Measurements from ENCODE around the gene ADAM12. TPM values are rescaled to one million over a fixed set of nuclear protein-coding genes. Genes with fewer than 3 reads are reported as not detected.
"Not testable (repeated sequence)": the region's sequence is repeated elsewhere in the genome, so short reads cannot be mapped to it uniquely, and the experiment has no call there.

The ADAM12 gene
- total RNA-seq, 2 donors from 2014 or later = 15.2 to 36.6 TPM

DNA sequence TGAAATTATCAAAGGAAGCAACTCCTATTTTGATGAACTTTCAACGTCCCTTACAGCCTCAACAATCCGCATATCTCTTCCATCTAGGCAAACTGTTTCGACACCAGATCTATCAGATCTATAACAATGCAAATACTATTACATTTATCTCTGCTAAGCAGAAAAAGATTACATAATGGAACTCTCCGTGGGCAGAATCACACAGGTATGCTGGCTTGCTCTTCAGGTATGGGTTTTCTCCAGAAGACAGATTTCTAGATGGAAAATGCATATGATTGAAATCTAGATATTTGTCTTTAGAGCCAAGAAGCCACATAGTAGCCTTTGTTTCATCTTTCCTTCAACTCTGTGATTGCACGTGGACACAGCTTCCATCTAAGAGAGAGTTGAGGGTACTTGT lies 38.6 kb downstream of the ADAM12 start:
- H3K27me3 Mint-ChIP-seq = no peaks in the 10 kb centered on the region
- H3K4me1 Mint-ChIP-seq = no peaks in the 10 kb centered on the region
- no peak overlapping the region for H3K27ac Mint-ChIP-seq
- ATAC-seq = no peak
- H3K4me3 Mint-ChIP-seq = no peak overlapping the region
- H3K36me3 Mint-ChIP-seq (ENCODE audit: low read depth) = no peaks in the 10 kb centered on the region
- no peaks in the 10 kb centered on the region for H3K9me3 ChIP-seq (ENCODE audit: control insufficient read depth, low read length, poor library complexity, severe bottlenecking)
- no peak for DNase-seq

DNA sequence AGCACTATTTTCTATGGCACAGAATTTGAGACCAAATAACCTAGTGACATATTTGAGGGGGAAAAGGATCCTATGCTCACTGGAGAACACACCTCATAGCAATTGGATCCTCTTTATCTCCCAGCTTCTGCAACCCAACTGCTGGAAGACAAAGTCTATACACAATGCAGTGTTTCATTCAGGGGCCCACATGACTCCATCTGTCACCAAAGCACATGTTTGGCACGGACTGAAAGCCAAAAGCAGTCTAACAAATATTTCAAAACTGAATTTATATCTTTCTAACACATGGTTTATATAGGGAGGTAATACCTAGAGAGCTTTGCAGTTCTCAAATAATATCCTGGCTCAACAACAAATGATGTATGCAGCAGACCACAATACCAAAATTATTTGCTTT lies 39.2 kb downstream of the ADAM12 start:
- Mint-ChIP-seq H3K27me3 (no peaks in the 10 kb centered on the region), H3K4me1 (no peaks in the 10 kb centered on the region), H3K36me3 (ENCODE audit: low read depth) (no peaks in the 10 kb centered on the region), H3K27ac (no peak overlapping the region), H3K4me3 (no peak overlapping the region)
- DNase-seq (no peak), ATAC-seq (no peak)
- H3K9me3 ChIP-seq (ENCODE audit: control insufficient read depth, low read length, poor library complexity, severe bottlenecking) = no peaks in the 10 kb centered on the region

DNA sequence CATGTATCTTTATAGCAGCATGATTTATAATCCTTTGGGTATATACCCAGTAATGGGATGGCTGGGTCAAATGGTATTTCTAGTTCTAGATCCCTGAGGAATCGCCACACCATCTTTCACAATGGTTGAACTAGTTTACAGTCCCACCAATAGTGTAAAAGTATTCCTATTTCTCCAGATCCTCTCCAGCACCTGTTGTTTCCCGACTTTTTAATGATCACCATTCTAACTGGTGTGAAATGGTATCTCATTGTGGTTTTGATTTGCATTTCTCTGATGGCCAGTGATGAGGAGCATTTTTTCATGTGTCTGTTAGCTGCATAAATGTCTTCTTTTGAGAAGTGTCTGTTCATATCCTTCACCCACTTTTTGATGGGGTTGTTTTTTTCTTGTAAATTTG lies 44.8 kb downstream of the ADAM12 start:
- DNase-seq; H3K4me3 Mint-ChIP-seq; H3K27me3 Mint-ChIP-seq; H3K9me3 ChIP-seq (ENCODE audit: control insufficient read depth, low read length, poor library complexity, severe bottlenecking); H3K36me3 Mint-ChIP-seq (ENCODE audit: low read depth); ATAC-seq; H3K27ac Mint-ChIP-seq; H3K4me1 Mint-ChIP-seq: not testable (repeated sequence)

DNA sequence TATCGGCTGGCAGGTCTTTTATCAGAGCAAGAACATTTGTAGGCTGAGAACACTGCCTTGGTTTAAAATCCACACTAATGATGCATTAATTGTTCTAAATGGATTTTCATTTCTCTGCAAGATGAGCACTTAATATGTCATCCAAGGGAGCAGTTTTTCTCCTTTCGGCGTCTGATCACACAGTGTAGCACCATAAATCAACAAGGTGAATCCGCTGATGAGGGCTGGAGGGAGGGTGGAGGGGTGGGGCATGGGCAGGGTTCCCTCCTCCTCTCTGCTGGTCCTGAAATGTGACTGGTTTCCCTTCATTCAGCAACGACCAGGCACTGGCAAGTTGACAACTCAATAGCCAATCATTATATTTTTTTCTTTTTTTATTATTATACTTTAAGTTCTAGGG lies 45.6 kb downstream of the ADAM12 start:
- Mint-ChIP-seq H3K4me1 (no peaks in the 10 kb centered on the region), H3K36me3 (ENCODE audit: low read depth) (no peaks in the 10 kb centered on the region), H3K4me3 (no peak overlapping the region), H3K27ac (no peak overlapping the region), H3K27me3 (no peaks in the 10 kb centered on the region)
- H3K9me3 ChIP-seq (ENCODE audit: control insufficient read depth, low read length, poor library complexity, severe bottlenecking) = no peaks in the 10 kb centered on the region
- DNase-seq (no peak), ATAC-seq (no peak)

DNA sequence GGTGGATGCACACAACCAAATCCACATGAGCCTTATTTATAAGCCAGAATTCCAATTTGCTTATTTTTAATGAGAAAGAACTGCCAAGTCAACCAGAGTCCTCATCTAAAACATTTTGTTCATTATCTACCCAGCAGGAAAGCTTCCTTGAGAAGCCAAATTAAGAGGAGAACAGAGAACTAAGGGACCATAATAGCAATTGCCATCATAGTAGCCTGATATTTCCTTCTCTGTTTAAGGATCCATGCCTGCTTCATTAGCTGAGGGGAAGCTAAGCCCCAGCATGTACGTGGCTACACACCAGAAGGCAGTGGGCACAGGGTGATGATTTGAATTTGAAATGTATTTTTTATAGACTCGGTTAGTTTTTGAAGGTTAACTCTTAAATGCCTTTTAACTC lies 46.8 kb downstream of the ADAM12 start:
- Mint-ChIP-seq H3K4me1 (no peaks in the 10 kb centered on the region), H3K36me3 (ENCODE audit: low read depth) (no peaks in the 10 kb centered on the region), H3K27me3 (no peaks in the 10 kb centered on the region), H3K27ac (no peak overlapping the region), H3K4me3 (no peak overlapping the region)
- no peaks in the 10 kb centered on the region for H3K9me3 ChIP-seq (ENCODE audit: control insufficient read depth, low read length, poor library complexity, severe bottlenecking)
- DNase-seq = no peak
- no peak for ATAC-seq

DNA sequence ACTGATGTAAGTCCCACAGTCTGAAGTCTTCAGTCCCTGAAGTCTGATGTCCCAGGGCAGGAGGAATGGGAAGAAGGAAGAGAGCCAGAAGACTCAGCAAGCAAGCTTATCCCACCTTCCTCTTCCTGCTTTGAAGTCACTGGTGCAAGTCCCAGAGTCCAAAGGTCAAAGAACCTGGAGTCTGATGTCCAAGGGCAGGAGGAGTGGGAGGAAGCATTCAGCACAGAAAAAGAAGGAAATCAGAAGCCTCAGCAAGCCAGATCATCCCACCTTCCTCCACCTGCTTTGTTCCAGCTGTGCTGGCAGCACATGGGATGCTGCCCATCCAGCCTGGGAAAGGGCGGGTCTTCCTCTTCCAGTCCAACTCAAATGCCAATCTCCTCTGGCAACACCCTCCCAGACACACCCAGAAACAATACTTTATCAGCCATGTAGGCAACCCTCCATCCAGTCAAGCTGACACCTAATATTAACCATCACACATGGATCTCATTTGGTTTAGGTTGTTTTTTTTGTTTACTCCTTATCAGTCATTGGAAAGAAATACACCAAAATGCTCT lies 50.9 kb downstream of the ADAM12 start:
- H3K36me3 Mint-ChIP-seq (ENCODE audit: low read depth) = no peaks in the 10 kb centered on the region
- H3K9me3 ChIP-seq (ENCODE audit: control insufficient read depth, low read length, poor library complexity, severe bottlenecking) = no peaks in the 10 kb centered on the region
- ATAC-seq = no peak
- no peaks in the 10 kb centered on the region for H3K27me3 Mint-ChIP-seq
- no peak overlapping the region for H3K4me3 Mint-ChIP-seq
- no peaks in the 10 kb centered on the region for H3K4me1 Mint-ChIP-seq
- no peak overlapping the region for H3K27ac Mint-ChIP-seq
- no peak for DNase-seq

DNA sequence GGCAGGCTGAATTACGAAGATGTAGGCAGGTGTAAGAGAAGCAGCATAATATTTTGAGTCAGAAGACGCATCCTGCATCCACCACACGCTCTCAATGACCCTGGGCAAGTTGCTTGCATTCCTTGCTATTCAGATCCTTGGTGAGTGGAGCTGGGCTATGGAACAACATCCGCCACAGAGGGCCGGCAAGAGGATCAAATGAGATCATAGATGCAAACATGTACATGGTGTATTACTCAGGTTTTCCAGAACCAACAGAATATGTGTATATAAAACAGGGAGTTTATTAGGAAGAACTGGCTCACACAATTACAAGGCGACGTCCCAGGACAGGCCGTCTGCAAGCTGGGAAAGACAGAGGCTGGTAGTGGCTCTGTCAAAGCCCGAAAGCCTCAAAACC lies 51.5 kb downstream of the ADAM12 start:
- DNase-seq (no peak), ATAC-seq (no peak)
- Mint-ChIP-seq H3K4me1 (no peaks in the 10 kb centered on the region), H3K27me3 (no peaks in the 10 kb centered on the region), H3K4me3 (no peak overlapping the region), H3K27ac (no peak overlapping the region), H3K36me3 (ENCODE audit: low read depth) (no peaks in the 10 kb centered on the region)
- H3K9me3 ChIP-seq (ENCODE audit: control insufficient read depth, low read length, poor library complexity, severe bottlenecking) = no peaks in the 10 kb centered on the region

DNA sequence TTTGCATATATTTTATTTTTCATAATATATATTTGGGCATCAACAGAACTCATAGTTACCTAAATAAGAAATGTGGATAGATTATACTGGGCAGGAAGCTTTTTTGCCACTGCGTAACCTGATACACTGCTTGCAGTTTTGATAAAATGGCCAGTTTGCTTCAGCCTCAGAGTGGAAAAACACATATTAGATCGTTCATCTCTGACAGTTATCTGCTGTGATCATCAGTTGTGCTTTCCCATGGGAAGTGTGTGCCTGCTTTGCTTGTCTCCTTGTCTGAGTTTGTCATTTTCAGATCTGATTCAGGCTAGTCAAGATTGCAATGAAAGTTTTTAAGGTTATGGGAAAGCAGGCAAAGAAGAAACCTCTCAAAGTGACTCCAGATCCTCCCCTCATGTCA lies 54.0 kb downstream of the ADAM12 start:
- no peaks in the 10 kb centered on the region for H3K4me1 Mint-ChIP-seq

DNA sequence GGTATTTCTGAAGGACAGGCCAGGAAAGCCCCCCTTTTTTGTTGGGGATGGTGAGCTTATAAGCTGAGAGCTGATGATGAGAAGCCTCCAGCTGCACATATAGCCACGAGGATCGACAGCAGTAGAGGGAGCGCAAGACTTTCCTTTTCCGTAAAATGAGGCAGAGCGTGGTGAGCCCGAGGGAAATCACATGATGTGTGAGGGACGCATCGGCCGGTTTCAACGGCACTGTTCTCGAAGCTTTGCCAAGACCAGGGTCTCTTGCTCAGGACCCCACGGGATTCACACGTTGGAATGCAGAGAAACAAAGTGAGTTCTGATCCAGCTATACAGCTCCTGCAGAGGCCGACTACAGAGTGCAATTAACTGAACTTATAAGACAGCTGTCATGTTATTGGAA lies 55.7 kb downstream of the ADAM12 start:
- ATAC-seq (no peak), DNase-seq (no peak)
- Mint-ChIP-seq H3K36me3 (ENCODE audit: low read depth) (no peaks in the 10 kb centered on the region), H3K27me3 (no peaks in the 10 kb centered on the region), H3K27ac (no peak overlapping the region), H3K4me1 (no peaks in the 10 kb centered on the region), H3K4me3 (no peak overlapping the region)
- H3K9me3 ChIP-seq (ENCODE audit: control insufficient read depth, low read length, poor library complexity, severe bottlenecking) = no peaks in the 10 kb centered on the region

More for the DNA sequence above, 54.0 kb downstream of the ADAM12 start:
- Mint-ChIP-seq H3K4me3 (no peak overlapping the region), H3K27me3 (no peaks in the 10 kb centered on the region), H3K36me3 (ENCODE audit: low read depth) (no peaks in the 10 kb centered on the region), H3K27ac (no peak overlapping the region)
- no peaks in the 10 kb centered on the region for H3K9me3 ChIP-seq (ENCODE audit: control insufficient read depth, low read length, poor library complexity, severe bottlenecking)
- DNase-seq (no peak), ATAC-seq (no peak)

DNA sequence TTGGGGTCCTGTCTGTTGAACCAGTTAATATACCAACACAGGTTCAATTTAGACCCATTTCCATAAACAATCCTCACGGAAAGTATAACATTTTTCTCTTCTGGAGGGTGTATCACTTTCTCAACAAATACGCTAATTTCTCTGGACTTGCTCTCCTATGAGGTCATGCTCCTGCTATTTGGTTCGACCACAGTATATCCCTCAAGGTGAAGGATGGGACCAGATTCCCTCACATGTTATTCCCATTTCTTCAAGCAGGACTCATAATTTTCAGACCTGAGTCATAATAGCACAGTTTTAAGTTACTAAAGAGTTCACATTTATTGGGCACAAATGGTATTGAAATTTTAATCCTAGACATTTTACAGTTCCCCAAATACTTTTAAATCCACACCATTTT lies 57.2 kb downstream of the ADAM12 start:
- no peak overlapping the region for H3K4me3 Mint-ChIP-seq
- no peaks in the 10 kb centered on the region for H3K27me3 Mint-ChIP-seq
- H3K9me3 ChIP-seq (ENCODE audit: control insufficient read depth, low read length, poor library complexity, severe bottlenecking) = no peaks in the 10 kb centered on the region
- DNase-seq = no peak
- no peaks in the 10 kb centered on the region for H3K4me1 Mint-ChIP-seq
- H3K36me3 Mint-ChIP-seq (ENCODE audit: low read depth) = no peaks in the 10 kb centered on the region
- no peak for ATAC-seq
- no peak overlapping the region for H3K27ac Mint-ChIP-seq

DNA sequence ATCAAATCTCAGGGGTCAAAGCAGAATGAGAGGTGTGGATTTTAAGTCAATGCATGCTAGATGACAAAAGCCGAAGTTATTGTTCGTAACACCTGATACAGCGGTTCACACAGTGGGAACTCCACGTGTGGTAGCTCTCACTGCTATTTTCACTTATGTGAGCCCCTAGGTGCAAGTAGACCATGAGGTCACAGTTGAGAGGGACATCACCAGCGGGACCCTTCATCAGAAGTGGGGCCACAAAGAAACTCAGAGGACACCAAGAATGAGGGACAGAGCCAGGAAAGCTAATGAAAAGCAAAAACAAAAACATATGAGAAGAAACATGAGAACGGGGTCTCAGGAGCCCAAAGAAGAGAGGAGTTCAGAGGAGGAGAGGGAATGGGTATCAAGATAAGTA lies 63.5 kb downstream of the ADAM12 start:
- ATAC-seq (no peak), DNase-seq (no peak)
- H3K9me3 ChIP-seq (ENCODE audit: control insufficient read depth, low read length, poor library complexity, severe bottlenecking) = no peaks in the 10 kb centered on the region
- Mint-ChIP-seq H3K4me3 (no peak overlapping the region), H3K27ac (no peak overlapping the region), H3K27me3 (no peaks in the 10 kb centered on the region), H3K4me1 (no peaks in the 10 kb centered on the region), H3K36me3 (ENCODE audit: low read depth) (no peaks in the 10 kb centered on the region)

DNA sequence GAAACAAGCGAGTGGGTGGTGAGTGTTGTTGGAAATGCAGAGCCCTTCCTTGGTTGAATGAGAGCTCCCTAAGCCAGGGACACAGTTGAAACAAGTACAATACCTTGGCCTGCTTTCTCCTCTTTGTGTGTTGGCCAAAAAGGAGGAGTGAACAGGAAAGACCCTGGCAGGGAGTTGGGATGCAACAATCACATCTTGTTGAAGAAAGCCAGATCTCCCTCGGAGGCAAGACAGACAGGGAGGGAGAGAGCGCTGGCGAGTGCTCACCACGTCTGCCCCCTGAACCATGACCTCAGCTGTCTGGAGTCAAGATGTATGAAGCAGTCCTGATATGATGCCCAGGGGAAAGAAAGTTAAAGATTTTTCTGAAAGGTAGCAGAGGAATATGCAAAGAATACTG lies 66.8 kb downstream of the ADAM12 start:
- Mint-ChIP-seq H3K36me3 (ENCODE audit: low read depth) (no peaks in the 10 kb centered on the region), H3K4me3 (no peak overlapping the region), H3K27ac (no peak overlapping the region), H3K4me1 (no peaks in the 10 kb centered on the region), H3K27me3 (no peaks in the 10 kb centered on the region)
- ATAC-seq (no peak), DNase-seq (no peak)
- H3K9me3 ChIP-seq (ENCODE audit: control insufficient read depth, low read length, poor library complexity, severe bottlenecking) = no peaks in the 10 kb centered on the region

DNA sequence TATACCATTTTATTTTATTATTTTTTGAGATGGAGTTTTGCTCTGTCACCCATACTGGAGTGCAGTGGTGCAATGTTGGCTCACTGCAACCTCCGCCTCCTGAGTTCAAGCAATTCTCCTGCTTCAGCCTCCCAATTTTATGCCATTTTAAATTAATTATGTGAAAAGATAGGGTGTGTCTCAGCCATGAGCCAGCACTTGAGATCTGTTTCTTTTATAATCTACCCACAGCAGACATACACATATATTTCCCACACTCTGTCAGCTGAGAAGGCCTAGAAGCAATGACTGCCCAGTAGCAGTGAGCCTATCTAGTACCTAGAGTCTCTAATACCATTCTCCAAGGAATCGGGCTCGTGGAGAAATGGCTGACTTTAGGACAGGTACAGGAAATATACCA lies 70.5 kb downstream of the ADAM12 start:
- Mint-ChIP-seq H3K36me3 (ENCODE audit: low read depth) (no peaks in the 10 kb centered on the region), H3K4me1 (no peaks in the 10 kb centered on the region), H3K27me3 (no peaks in the 10 kb centered on the region), H3K27ac (no peak overlapping the region), H3K4me3 (no peak overlapping the region)
- DNase-seq (no peak), ATAC-seq (no peak)
- no peaks in the 10 kb centered on the region for H3K9me3 ChIP-seq (ENCODE audit: control insufficient read depth, low read length, poor library complexity, severe bottlenecking)

DNA sequence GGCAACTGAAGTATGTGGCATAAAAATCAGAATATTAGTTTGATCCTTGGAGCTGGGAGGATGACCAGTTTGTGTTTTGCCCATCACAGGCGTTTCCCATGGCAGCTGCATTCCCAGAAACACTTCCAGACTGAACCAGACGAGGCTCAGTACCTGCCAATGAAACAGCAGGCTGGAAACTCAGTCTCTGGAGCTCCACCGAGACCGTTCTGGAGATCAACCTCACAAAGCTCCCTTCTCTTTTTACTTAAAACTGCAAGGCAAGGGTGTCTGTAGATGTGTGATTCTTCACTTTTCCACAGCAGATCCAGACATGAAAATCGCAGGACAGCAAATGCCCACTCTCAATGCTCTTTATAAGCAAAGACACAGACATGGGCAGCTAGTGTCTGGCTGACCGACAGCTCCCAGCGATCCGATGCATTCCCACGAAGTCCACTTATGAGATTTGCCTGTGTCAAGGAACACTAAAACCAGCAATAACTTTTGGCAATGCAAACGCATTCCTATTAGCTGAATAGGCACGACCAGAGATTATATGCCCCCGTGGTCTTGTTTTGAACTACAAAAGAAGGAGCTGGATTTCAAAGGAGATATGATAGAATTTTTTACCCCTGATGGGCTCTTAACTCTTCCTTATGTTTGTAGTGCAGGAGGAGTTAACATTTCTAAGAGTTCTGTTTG lies 72.6 kb downstream of the ADAM12 start:
- no peaks in the 10 kb centered on the region for H3K27me3 Mint-ChIP-seq
- no peak overlapping the region for H3K4me3 Mint-ChIP-seq
- H3K9me3 ChIP-seq (ENCODE audit: control insufficient read depth, low read length, poor library complexity, severe bottlenecking) = no peaks in the 10 kb centered on the region
- ATAC-seq = no peak
- no peak overlapping the region for H3K27ac Mint-ChIP-seq
- no peaks in the 10 kb centered on the region for H3K36me3 Mint-ChIP-seq (ENCODE audit: low read depth)
- DNase-seq = no peak
- H3K4me1 Mint-ChIP-seq = no peaks in the 10 kb centered on the region
